Measurements from ENCODE around the gene MRPL14. TPM values are rescaled to one million over a fixed set of nuclear protein-coding genes. Genes with fewer than 3 reads are reported as not detected.

MRPL14 gene
- total and polyA plus RNA-seq, 9 of the 15 experiments (the other 6 are each of a cell fraction or from before 2014, with no cell fraction given): 126 to 424 (median 165) TPM

- TF ChIP-seq, protein P1, sequence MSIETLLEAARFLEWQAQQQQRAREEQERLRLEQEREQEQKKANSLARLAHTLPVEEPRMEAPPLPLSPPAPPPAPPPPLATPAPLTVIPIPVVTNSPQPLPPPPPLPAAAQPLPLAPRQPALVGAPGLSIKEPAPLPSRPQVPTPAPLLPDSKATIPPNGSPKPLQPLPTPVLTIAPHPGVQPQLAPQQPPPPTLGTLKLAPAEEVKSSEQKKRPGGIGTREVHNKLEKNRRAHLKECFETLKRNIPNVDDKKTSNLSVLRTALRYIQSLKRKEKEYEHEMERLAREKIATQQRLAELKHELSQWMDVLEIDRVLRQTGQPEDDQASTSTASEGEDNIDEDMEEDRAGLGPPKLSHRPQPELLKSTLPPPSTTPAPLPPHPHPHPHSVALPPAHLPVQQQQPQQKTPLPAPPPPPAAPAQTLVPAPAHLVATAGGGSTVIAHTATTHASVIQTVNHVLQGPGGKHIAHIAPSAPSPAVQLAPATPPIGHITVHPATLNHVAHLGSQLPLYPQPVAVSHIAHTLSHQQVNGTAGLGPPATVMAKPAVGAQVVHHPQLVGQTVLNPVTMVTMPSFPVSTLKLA (conservative IDR thresholded peaks at IDR 0.05): peak in 1 of 2 experiments; percentile 31; a peak in 2 of 4 replicates
- TF ChIP-seq JUND (IDR thresholded peaks at IDR 0.05; ENCODE audit: borderline replicate concordance, low read depth, low read length): 0 out of 2 replicates have a peak, but pooled peaks have one; percentile 60
- TF ChIP-seq JUND (tag; IDR thresholded peaks at IDR 0.05; ENCODE audit: borderline replicate concordance, low read depth, low read length): no peak; the same call in 2 of the 3 replicates
- no peak for TF ChIP-seq ZNF140 (CRISPR knock-in tag; IDR thresholded peaks at IDR 0.05)
- TF ChIP-seq, protein P2, sequence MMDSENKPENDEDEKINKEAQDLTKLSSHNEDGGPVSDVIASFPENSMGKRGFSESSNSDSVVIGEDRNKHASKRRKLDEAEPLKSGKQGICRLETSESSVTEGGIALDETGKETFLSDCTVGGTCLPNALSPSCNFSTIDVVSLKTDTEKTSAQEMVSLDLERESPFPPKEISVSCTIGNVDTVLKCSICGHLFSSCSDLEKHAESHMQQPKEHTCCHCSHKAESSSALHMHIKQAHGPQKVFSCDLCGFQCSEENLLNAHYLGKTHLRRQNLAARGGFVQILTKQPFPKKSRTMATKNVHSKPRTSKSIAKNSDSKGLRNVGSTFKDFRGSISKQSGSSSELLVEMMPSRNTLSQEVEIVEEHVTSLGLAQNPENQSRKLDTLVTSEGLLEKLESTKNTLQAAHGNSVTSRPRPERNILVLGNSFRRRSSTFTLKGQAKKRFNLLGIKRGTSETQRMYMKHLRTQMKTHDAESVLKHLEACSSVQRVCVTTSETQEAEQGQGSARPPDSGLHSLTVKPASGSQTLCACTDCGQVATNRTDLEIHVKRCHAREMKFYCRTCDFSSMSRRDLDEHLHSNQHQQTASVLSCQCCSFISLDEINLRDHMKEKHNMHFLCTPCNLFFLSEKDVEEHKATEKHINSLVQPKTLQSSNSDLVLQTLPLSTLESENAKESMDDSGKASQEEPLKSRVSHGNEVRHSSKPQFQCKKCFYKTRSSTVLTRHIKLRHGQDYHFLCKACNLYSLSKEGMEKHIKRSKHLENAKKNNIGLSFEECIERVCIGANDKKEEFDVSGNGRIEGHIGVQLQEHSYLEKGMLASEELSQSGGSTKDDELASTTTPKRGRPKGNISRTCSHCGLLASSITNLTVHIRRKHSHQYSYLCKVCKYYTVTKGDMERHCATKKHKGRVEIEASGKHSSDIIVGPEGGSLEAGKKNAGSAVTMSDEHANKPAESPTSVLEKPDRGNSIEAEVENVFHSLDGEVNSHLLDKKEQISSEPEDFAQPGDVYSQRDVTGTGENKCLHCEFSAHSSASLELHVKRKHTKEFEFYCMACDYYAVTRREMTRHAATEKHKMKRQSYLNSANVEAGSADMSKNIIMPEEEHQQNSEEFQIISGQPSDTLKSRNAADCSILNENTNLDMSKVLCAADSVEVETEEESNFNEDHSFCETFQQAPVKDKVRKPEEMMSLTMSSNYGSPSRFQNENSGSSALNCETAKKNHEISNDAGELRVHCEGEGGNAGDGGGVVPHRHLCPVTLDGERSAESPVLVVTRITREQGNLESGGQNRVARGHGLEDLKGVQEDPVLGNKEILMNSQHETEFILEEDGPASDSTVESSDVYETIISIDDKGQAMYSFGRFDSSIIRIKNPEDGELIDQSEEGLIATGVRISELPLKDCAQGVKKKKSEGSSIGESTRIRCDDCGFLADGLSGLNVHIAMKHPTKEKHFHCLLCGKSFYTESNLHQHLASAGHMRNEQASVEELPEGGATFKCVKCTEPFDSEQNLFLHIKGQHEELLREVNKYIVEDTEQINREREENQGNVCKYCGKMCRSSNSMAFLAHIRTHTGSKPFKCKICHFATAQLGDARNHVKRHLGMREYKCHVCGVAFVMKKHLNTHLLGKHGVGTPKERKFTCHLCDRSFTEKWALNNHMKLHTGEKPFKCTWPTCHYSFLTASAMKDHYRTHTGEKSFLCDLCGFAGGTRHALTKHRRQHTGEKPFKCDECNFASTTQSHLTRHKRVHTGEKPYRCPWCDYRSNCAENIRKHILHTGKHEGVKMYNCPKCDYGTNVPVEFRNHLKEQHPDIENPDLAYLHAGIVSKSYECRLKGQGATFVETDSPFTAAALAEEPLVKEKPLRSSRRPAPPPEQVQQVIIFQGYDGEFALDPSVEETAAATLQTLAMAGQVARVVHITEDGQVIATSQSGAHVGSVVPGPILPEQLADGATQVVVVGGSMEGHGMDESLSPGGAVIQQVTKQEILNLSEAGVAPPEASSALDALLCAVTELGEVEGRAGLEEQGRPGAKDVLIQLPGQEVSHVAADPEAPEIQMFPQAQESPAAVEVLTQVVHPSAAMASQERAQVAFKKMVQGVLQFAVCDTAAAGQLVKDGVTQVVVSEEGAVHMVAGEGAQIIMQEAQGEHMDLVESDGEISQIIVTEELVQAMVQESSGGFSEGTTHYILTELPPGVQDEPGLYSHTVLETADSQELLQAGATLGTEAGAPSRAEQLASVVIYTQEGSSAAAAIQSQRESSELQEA (IDR thresholded peaks at IDR 0.05; ENCODE audit: low read depth): no peak
- no peak for TF ChIP-seq ZZZ3 (IDR thresholded peaks at IDR 0.05)
- TF ChIP-seq NFE2 (IDR thresholded peaks at IDR 0.05; ENCODE audit: low read depth): peak; percentile 7; the same call in 1 of the 2 replicates
- TF ChIP-seq RBM39 (optimal IDR thresholded peaks at IDR 0.05; ENCODE audit: low read depth, low read length): no peak
- TF ChIP-seq BRF1 (IDR thresholded peaks at IDR 0.05; ENCODE audit: borderline replicate concordance, extremely low read depth, insufficient read length): no peak
- TF ChIP-seq ILK (tag; IDR thresholded peaks at IDR 0.05; ENCODE audit: borderline replicate concordance, low read depth): no peak
- TF ChIP-seq MCM3 (IDR thresholded peaks at IDR 0.05): no peak
- no peak for TF ChIP-seq RBBP5 (IDR thresholded peaks at IDR 0.05; ENCODE audit: borderline replicate concordance, insufficient read depth, low read length, poor library complexity, severe bottlenecking)
- no peak for TF ChIP-seq LARP7 (IDR thresholded peaks at IDR 0.05)
- no peak for TF ChIP-seq SLC30A9 (CRISPR knock-in tag; IDR thresholded peaks at IDR 0.05)
- TF ChIP-seq, protein P3, sequence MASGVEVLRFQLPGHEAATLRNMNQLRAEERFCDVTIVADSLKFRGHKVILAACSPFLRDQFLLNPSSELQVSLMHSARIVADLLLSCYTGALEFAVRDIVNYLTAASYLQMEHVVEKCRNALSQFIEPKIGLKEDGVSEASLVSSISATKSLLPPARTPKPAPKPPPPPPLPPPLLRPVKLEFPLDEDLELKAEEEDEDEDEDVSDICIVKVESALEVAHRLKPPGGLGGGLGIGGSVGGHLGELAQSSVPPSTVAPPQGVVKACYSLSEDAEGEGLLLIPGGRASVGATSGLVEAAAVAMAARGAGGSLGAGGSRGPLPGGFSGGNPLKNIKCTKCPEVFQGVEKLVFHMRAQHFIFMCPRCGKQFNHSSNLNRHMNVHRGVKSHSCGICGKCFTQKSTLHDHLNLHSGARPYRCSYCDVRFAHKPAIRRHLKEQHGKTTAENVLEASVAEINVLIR (CRISPR knock-in tag; IDR thresholded peaks at IDR 0.05): no peak
- no peak for TF ChIP-seq NR2C2 (CRISPR knock-in tag; IDR thresholded peaks at IDR 0.05)
- TF ChIP-seq NR2C2 (tag; IDR thresholded peaks at IDR 0.05): peak; percentile 14; the same call in 1 of the 2 replicates
Observed at GRCh38 chr6:44071670-44072451, 55.4 kb downstream of the MRPL14 start (continued).

All from K562 (cell line).